ENCODE results near the gene NDUFS8. TPM values are rescaled to one million over a fixed set of nuclear protein-coding genes. Genes with fewer than 3 reads are reported as not detected.

Gene NDUFS8
- total and polyA plus RNA-seq, 2 of the 13 experiments (the other 11 are each of a cell fraction or from before 2014, with no cell fraction given), result 96.7 to 158 TPM

GRCh38 chr11:68044898-68045351 is 14.4 kb downstream of the NDUFS8 start:
- DNase-seq (ENCODE audit: low spot score) (no peak), ATAC-seq (no peak), FAIRE-seq (no peak)
- Histone ChIP-seq H3K79me2 (ENCODE audit: insufficient read depth, low read length) (peaks cover 11% of the 10 kb centered on the region), H3K27ac (ENCODE audit: extremely low read length, insufficient read depth, low read length) (no peak overlapping the region), H4K20me1 (ENCODE audit: insufficient read depth, low read length) (no peaks in the 10 kb centered on the region), H2AFZ (ENCODE audit: low read length) (no peak overlapping the region), H3K9me3 (ENCODE audit: low read length) (no peaks in the 10 kb centered on the region), H3K9ac (ENCODE audit: insufficient read depth, low read depth, low read length) (no peak overlapping the region), H3K4me2 (ENCODE audit: low read depth, low read length) (no peak overlapping the region), H3K4me3 (replicated peaks in 1 of 3; ENCODE audit: insufficient read depth in 1 of 3, low read depth in 2 of 3, low read length in 3 of 3) (no peak overlapping the region), H3K4me1 (ENCODE audit: insufficient read depth, low read length) (peaks cover 9% of the 10 kb centered on the region), H3K27me3 (ENCODE audit: control insufficient read depth in 1 of 2, insufficient read depth in 2 of 2, low read length in 2 of 2) (no peaks in the 10 kb centered on the region), H3K36me3 (replicated peaks in 1 of 2; ENCODE audit: control insufficient read depth in 1 of 2, insufficient read depth in 2 of 2, low read length in 2 of 2) (peaks cover 10 to 22% of the 10 kb centered on the region in 2 experiments; a peak in 4 of 5 replicates)
- 96% methylated on average over 5 of the region's 18 CpGs for WGBS (ENCODE audit: low lambda C conversion rate)
- intact Hi-C loops (cut with micrococcal nuclease; ENCODE audit: unreplicated experiment), result no loop called here
- no TSS peak for BruUV-seq (replicated peaks)
- ChIA-PET CTCF (ENCODE audit: low intra/inter-chr PET ratio, low total read pairs) (no interaction called here), POLR2A (interaction anchor here (0.7 kb wide), 1 partner anchor 55 kb away, joined by 3 read pairs; no protein-coding TSS in a partner anchor)
- in situ Hi-C loops (cut with HindIII; ENCODE audit: extremely low pct_ligation_motif_present, low pct_unique_long_range_greater_than_20kb), result no loop called here
- TF ChIP-seq NR1H2 (CRISPR knock-in tag; IDR thresholded peaks at IDR 0.05; ENCODE audit: borderline replicate concordance, low read depth) (no peak), ARID2 (CRISPR knock-in tag; IDR thresholded peaks at IDR 0.05; ENCODE audit: borderline replicate concordance) (no peak), ZBTB40 (IDR thresholded peaks at IDR 0.05) (no peak), ZBTB40 (CRISPR knock-in tag; IDR thresholded peaks at IDR 0.05) (no peak), TCF7L2 (IDR thresholded peaks at IDR 0.05; ENCODE audit: low read depth, low read length) (no peak), SOX13 (IDR thresholded peaks at IDR 0.05) (no peak), SOX13 (CRISPR knock-in tag; conservative IDR thresholded peaks at IDR 0.05 in 1 of 2, IDR thresholded peaks at IDR 0.05 in 1 of 2) (no peak), TBL1XR1 (IDR thresholded peaks at IDR 0.05; ENCODE audit: borderline replicate concordance, low read length, partially characterized antibody) (no peak), ZEB1 (IDR thresholded peaks at IDR 0.05; ENCODE audit: insufficient replicate concordance, low read depth) (no peak), HNRNPL (IDR thresholded peaks at IDR 0.05; ENCODE audit: low read depth, low read length) (no peak), ARID3A (IDR thresholded peaks at IDR 0.05; ENCODE audit: low read depth, low read length) (no peak), ZSCAN12 (CRISPR knock-in tag; IDR thresholded peaks at IDR 0.05) (no peak), HNF4G (IDR thresholded peaks at IDR 0.05; ENCODE audit: borderline replicate concordance, low read depth, low read length) (no peak), HNF4G (CRISPR knock-in tag; IDR thresholded peaks at IDR 0.05; ENCODE audit: borderline replicate concordance, low read depth) (no peak), MIER2 (CRISPR knock-in tag; IDR thresholded peaks at IDR 0.05) (no peak)
